Endometrial microvascular endothelial cells (primary cell): ENCODE measurements around the gene OLFML2B. TPM values are rescaled to one million over a fixed set of nuclear protein-coding genes. Genes with fewer than 3 reads are reported as not detected.
"Not testable (repeated sequence)": the region's sequence is repeated elsewhere in the genome, so short reads cannot be mapped to it uniquely, and the experiment has no call there.

Experiments
- in situ Hi-C: cut with HindIII; loops from 2 replicates; pipeline ENCODE4 v1.10.0; 2017; ENCODE audit warnings: low sequenced_read_pairs, low pct_unique_long_range_greater_than_20kb; ENCODE audit errors: inconsistent ontology term
- total RNA-seq: library from RNA; depleted of rRNA; stranded (reverse); fragments of >200 nt; gene quantifications from one replicate; pipeline ENCODE4 v1.2.3, GENCODE V29; 2015; ENCODE audit errors: inconsistent ontology term

Gene OLFML2B
- total RNA-seq, 1 donor from 2014 or later = 0.09 TPM

DNA sequence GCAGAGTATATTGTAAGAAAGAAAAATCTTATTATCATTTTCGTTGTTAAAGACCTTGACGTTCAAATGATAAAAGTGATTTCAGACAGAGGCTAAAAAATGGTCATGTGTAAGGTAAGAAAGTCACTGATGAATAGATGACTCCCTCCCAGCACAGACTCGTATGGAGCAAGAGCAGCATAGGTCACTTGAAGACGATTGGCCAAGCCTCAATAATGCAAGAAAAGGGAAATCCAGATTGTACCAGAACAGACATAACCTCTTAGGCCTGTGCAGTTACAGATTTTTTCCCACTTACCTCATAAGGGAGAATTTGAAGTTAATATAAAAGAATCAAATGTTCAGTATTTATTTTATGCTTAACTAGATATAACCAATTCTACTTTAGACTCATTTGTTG lies 16.3 kb upstream of the OLFML2B start:
- in situ Hi-C loops = no loop called here

- in situ Hi-C loops = no loop called here
Measured at GRCh38 chr1:162038624-162039023, 15.0 kb upstream of the OLFML2B start.

DNA sequence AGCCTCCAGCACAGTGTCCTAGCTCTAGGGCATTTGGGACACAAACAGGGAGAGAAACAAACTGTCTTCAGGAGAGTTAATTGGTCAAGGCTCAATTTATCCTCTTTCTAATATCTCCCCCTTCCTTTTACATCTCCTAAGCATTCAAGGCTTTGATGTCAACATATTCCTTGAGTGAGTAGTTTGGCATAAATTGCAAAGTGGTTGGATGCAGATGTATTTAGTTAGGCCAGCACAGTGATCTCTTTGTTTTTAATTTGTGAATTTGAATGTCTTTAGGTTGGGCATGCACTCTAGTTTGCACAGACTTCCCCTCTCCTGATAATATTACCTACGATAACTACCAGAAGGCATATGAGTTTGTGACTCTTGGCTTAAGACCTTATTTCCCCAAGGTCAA lies 12.5 kb upstream of the OLFML2B start:
- in situ Hi-C loops = no loop called here

- in situ Hi-C loops = no loop called here
Measured at GRCh38 chr1:162035241-162035640, 11.6 kb upstream of the OLFML2B start.

- in situ Hi-C loops = no loop called here
Measured at GRCh38 chr1:162033428-162033827, 9.8 kb upstream of the OLFML2B start.

- in situ Hi-C loops = no loop called here
Measured at GRCh38 chr1:162030759-162031280, 7.2 kb upstream of the OLFML2B start.

DNA sequence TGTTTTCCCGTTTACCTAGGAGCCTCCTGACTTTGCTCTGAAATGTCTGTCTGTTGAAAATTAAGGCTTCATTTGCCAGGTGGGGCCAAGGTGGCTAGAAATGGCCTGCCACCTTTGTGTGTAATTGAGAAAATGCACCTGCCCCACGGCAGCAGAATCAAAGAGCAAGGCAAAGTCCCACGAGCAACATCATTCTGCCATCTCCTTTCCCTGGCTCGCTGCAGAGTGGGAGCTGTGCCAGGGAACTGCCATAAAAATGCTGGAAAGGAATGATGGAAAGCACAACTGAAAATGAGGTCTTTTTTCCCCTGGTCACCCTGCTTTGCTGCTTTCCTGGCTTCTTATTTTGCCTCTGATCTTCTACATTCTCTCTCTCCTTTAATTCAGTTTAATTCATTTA lies 5.5 kb upstream of the OLFML2B start:
- in situ Hi-C loops = no loop called here

DNA sequence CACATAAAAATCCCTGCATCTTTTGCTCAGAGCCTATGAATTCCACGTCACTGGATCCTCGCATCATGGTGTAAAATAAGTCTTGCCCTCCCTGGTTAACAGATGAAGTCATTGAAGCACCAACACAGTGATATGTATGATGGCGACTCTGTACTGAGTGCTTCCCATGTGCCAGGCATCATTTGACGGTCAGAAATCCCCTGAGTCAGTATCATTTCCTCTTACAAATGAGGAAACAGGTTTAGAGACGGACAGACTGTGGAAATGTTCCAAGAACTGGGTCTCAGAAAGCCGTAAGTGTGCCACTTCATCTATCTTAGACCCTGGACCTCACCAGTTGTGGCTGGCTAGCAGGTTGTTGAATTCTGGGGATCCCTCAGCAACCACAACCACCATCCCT lies 5.1 kb upstream of the OLFML2B start:
- in situ Hi-C loops = no loop called here

- in situ Hi-C loops = no loop called here
Measured at GRCh38 chr1:162026881-162027280, 3.2 kb upstream of the OLFML2B start.

GRCh38 chr1:162025541-162025940 lies 1.9 kb upstream of the OLFML2B start:
- in situ Hi-C loops = no loop called here

DNA sequence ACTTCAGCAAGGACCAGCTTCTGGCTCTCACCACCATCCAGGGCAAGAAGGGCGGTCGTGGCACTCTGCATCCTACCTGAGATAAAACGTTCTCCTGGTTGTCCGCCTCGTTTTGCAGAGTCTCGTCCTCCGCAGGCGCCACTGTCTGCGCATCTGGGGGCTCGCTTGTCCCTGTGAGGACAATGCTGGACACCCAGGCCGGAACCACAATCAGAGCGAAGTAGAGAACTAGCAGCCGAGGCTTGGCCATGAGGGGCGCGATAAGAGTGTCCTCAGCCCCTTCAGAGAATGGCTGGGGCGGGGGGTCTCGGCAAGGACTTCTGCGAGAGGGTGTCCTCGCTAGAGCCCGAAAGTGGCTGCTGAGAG lies 505 bp downstream of the OLFML2B start:
- in situ Hi-C loops = no loop called here

DNA sequence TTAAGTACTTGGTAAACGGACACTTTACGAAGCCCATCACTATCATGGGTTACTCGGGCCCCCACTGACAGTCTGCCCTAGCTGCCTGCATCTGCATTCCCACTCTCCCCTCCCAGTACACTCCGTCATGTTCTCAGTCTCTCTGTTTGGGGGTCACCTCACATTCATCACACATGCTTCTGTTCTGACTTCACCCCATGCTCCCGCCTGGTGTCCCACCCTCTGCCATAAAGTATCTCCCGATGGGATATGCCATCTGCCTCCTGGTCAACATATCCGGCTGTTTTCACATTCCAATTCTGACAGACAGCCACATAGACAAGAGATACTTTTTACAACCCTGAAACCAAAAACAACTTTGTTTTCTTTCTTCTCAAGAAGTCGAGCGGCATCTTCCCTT lies 1.0 kb downstream of the OLFML2B start:
- in situ Hi-C loops = no loop called here

DNA sequence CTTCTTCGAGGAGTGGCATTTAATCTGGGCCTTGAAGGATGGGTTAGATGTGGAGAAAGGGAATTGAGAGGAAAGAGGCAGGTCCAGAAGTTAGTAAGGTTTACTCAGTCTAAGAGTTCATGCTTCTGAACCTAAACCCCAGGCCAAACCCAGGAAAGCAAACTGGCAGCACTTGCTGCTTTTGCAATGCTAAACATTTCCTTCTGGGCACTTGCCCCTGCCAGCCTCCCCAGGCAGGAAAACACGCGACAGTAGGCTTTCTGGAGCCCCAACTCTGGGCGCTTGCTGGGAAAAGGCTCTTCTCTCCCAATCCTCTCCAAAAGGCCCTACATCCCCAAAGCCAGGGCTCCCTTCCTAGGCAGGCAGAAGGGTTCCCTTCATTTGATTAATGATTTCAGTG lies 2.5 kb downstream of the OLFML2B start:
- in situ Hi-C loops = no loop called here

DNA sequence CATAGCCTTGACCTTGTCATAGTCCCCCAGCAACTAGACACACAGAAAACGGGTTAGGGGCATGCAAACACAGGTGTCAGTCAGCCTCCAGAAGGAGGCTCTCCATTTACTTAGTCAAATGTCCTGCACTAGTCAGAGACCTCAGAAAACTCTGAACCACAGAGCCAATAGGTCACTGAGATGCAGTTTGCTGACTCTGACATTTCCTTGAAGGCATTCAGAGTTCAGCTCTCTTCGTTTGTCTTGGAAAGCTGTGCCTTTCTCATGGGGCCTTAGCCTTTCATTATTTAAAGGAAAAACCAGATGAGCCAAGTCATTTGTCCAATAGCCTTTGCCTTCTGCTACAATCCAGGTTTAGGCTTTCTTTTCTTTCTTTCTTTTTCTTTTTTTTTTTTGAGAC lies 3.5 kb downstream of the OLFML2B start:
- in situ Hi-C loops = no loop called here

DNA sequence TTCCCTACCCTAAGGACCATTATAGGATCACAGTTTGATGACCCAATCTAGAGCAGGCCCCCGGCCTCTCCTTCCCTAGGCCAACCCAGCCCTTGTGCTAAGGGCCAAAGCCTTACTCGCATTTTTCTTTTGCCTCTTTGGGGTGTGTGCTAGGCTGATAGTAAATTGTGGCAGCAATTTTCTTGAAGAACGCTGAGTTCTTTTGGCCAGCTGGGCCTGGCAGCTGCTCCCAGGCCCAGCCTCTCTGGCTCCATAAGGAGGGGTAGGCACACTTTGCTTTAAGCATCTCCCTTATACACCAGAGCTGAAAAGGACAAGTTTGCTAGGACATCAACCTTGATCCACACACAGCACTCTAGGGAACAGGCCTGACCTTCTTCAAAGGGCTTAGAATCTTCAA lies 4.2 kb downstream of the OLFML2B start:
- in situ Hi-C loops = no loop called here

DNA sequence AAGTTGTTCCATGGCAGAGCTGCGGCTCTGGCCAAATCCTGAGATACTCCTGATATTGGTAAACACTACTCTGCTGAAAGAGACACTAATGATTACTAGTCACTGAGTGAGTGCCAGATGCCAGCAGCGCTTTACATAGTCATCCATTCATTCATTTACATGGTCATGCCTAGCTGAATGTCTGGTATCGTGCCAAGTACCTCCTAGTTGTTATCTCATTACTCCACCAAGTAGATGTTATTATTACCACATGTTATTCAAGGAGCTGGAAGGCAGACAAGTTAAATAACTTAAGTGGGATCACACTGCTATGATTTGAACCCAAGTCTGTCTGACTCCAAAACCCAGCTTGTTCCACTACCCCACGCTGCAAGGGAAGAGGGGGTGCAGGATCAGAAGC lies 4.7 kb downstream of the OLFML2B start:
- in situ Hi-C loops = no loop called here

- in situ Hi-C loops = no loop called here
Measured at GRCh38 chr1:162018418-162018817, 5.3 kb downstream of the OLFML2B start.

DNA sequence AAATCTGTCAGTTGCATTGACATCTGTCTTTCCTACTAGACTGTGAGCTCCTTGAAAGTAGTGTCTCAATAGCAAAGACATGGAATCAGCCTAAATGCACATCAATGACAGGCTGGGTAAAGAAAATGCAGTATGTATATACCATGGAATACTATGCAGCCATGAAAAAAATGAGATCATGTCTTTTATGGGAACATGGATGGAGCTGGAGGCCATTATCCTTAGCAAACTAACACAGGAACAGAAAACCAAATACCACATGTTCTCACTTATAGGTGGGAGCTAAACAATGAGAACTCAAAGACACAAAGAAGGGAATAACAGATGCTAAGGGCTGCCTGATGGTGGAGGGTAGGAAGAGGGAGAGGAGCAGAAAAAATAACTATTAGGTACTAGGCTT lies 5.9 kb downstream of the OLFML2B start:
- in situ Hi-C loops = not testable (repeated sequence)

DNA sequence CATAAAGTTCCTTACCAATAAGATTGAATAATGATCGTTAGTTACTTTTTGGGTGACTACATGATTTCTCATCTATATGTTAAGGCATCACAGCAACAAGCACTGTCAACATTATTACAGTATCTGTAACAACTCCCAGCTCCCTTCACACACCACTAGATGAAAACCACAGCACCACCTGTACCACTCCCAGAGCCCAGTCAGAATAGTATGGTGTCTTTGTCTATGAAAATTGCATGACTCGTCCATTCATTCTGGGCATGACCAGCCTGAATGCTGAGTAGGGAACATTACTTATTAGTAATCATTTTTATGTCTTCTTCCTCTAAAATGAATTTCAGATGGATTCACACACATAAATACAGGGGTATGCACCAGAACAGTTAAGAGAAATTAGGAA lies 7.0 kb downstream of the OLFML2B start:
- in situ Hi-C loops = no loop called here

GRCh38 chr1:162015196-162015595 lies 8.5 kb downstream of the OLFML2B start:
- in situ Hi-C loops = no loop called here

GRCh38 chr1:162014202-162014601 lies 9.5 kb downstream of the OLFML2B start:
- in situ Hi-C loops = no loop called here

- in situ Hi-C loops = no loop called here
Measured at GRCh38 chr1:162013289-162013688, 10.4 kb downstream of the OLFML2B start.
